ENCODE measurements around the gene CAPN2.

DNA sequence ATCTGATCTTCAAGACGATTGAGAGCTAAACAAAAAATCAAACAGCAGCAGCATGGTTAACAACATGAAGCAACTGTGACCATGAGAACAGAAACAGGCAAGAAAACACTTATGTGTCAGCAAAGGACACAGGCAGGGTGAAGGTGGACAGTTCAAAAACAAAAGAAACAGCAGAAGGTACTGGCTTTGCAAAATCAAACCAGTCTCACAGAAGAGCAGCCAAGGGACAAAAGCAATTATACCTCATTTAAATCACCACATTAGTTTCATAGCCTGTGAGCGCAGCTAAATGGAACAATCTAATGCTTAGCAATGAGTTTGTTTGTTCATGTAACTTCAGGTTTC lies 59.1 kb downstream of the CAPN2 start:
- no peak for TF ChIP-seq EZH2phosphoT487 (conservative IDR thresholded peaks at IDR 0.05; ENCODE audit: low read length)
- TF ChIP-seq, protein P1, sequence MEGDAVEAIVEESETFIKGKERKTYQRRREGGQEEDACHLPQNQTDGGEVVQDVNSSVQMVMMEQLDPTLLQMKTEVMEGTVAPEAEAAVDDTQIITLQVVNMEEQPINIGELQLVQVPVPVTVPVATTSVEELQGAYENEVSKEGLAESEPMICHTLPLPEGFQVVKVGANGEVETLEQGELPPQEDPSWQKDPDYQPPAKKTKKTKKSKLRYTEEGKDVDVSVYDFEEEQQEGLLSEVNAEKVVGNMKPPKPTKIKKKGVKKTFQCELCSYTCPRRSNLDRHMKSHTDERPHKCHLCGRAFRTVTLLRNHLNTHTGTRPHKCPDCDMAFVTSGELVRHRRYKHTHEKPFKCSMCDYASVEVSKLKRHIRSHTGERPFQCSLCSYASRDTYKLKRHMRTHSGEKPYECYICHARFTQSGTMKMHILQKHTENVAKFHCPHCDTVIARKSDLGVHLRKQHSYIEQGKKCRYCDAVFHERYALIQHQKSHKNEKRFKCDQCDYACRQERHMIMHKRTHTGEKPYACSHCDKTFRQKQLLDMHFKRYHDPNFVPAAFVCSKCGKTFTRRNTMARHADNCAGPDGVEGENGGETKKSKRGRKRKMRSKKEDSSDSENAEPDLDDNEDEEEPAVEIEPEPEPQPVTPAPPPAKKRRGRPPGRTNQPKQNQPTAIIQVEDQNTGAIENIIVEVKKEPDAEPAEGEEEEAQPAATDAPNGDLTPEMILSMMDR (IDR thresholded peaks at IDR 0.05; ENCODE audit: insufficient read depth, low read length, poor library complexity, severe bottlenecking) = no peak

All from SU-DHL-6 (cell line).